ENCODE measurements around the gene SATL1.

Gene SATL1

GRCh38 chrX:85136409-85136808, 107.2 kb downstream of the SATL1 start:
- DNase-seq (ENCODE audit: low read depth) = no peak
- H3K4me3 ChIP-seq (ENCODE audit: low read depth, low read length) = no peak overlapping the region
- no peak for TF ChIP-seq CTCF (conservative IDR thresholded peaks at IDR 0.05; ENCODE audit: low read depth, low read length)

- DNase-seq (ENCODE audit: low read depth) = no peak
- no peak for TF ChIP-seq CTCF (conservative IDR thresholded peaks at IDR 0.05; ENCODE audit: low read depth, low read length)
- H3K4me3 ChIP-seq (ENCODE audit: low read depth, low read length) = no peak overlapping the region
Observed at GRCh38 chrX:85115252-85115651, 128.3 kb downstream of the SATL1 start.

- no peak for TF ChIP-seq CTCF (conservative IDR thresholded peaks at IDR 0.05; ENCODE audit: low read depth, low read length)
- peak; percentile 1 for DNase-seq (ENCODE audit: low read depth)
- no peak overlapping the region for H3K4me3 ChIP-seq (ENCODE audit: low read depth, low read length)
Observed at GRCh38 chrX:85114776-85115175, 128.8 kb downstream of the SATL1 start.

- no peak overlapping the region for H3K4me3 ChIP-seq (ENCODE audit: low read depth, low read length)
- no peak for TF ChIP-seq CTCF (conservative IDR thresholded peaks at IDR 0.05; ENCODE audit: low read depth, low read length)
- no peak for DNase-seq (ENCODE audit: low read depth)
Observed at GRCh38 chrX:85114171-85114570, 129.4 kb downstream of the SATL1 start.

GRCh38 chrX:85113746-85114145, 129.8 kb downstream of the SATL1 start:
- no peak for DNase-seq (ENCODE audit: low read depth)
- H3K4me3 ChIP-seq (ENCODE audit: low read depth, low read length) = no peak overlapping the region
- TF ChIP-seq CTCF (conservative IDR thresholded peaks at IDR 0.05; ENCODE audit: low read depth, low read length) = no peak

- TF ChIP-seq CTCF (conservative IDR thresholded peaks at IDR 0.05; ENCODE audit: low read depth, low read length) = no peak
- DNase-seq (ENCODE audit: low read depth) = no peak
- H3K4me3 ChIP-seq (ENCODE audit: low read depth, low read length) = no peak overlapping the region
Observed at GRCh38 chrX:85112293-85112692, 131.3 kb downstream of the SATL1 start.

- TF ChIP-seq CTCF (conservative IDR thresholded peaks at IDR 0.05; ENCODE audit: low read depth, low read length) = peak; percentile 60
- DNase-seq (ENCODE audit: low read depth) = peak; percentile 28
- H3K4me3 ChIP-seq (ENCODE audit: low read depth, low read length) = no peak overlapping the region
Observed at GRCh38 chrX:85111347-85111746, 132.2 kb downstream of the SATL1 start.
